ENCODE results near the gene YWHAE.

The YWHAE gene

DNA sequence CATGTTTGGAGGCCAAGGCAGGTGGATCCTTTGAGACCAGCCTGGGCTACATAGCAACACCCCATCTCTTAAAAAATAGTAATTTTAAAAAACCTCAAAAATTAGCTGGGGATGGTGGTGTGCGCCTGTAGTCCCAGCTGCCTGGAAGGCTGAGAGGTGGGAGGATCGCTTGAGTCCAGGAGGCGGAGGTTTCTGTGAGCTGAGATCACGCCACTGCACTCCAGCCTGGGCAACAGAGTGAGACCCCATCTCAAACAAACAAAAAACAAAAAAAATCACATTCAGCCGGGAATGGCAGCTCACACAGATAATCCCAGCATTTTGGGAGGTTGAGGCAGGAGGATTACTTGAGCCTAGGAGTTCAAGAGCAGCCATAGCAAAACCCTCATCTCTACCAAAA, 16.4 kb upstream of the YWHAE start:
- H3K4me3 ChIP-seq (replicated peaks; ENCODE audit: low read depth, low read length): no peak overlapping the region
- DNase-seq (ENCODE audit: extremely low read depth, insufficient read length): no peak
- TF ChIP-seq, protein P1, sequence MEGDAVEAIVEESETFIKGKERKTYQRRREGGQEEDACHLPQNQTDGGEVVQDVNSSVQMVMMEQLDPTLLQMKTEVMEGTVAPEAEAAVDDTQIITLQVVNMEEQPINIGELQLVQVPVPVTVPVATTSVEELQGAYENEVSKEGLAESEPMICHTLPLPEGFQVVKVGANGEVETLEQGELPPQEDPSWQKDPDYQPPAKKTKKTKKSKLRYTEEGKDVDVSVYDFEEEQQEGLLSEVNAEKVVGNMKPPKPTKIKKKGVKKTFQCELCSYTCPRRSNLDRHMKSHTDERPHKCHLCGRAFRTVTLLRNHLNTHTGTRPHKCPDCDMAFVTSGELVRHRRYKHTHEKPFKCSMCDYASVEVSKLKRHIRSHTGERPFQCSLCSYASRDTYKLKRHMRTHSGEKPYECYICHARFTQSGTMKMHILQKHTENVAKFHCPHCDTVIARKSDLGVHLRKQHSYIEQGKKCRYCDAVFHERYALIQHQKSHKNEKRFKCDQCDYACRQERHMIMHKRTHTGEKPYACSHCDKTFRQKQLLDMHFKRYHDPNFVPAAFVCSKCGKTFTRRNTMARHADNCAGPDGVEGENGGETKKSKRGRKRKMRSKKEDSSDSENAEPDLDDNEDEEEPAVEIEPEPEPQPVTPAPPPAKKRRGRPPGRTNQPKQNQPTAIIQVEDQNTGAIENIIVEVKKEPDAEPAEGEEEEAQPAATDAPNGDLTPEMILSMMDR (IDR thresholded peaks at IDR 0.05; ENCODE audit: insufficient read depth, low read length, poor library complexity, severe bottlenecking): no peak
- no peaks in the 10 kb centered on the region; the same call in none of the 2 replicates for H3K36me3 ChIP-seq (ENCODE audit: control insufficient read depth, insufficient read depth, low read length)
- H3K27me3 ChIP-seq (replicated peaks; ENCODE audit: control insufficient read depth, insufficient read depth, low read length): no peaks in the 10 kb centered on the region

DNA sequence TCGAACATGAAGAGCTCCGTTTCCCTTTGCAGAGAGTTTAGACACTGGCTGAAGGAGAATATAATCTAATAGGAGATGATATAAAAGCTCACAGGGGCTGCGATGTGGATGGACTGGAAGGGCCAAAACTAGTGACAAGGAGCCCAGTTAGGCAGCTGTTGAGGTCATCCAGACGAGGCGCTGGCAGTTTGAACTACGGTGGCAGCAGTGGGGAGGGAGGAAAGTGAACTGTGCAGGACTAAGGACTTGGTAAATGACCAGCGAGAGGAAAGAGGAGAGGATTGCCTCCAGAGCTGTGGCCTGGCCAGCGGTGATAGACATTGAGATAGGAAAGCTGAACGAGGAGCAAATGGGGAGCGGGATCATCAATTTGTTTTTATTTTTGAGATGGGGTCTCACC, 14.6 kb upstream of the YWHAE start:
- H3K4me3 ChIP-seq (replicated peaks; ENCODE audit: low read depth, low read length): no peak overlapping the region
- DNase-seq (ENCODE audit: extremely low read depth, insufficient read length): no peak
- H3K36me3 ChIP-seq (ENCODE audit: control insufficient read depth, insufficient read depth, low read length): no peaks in the 10 kb centered on the region; the same call in 1 of the 2 replicates
- no peaks in the 10 kb centered on the region for H3K27me3 ChIP-seq (replicated peaks; ENCODE audit: control insufficient read depth, insufficient read depth, low read length)
- TF ChIP-seq, protein P1 (IDR thresholded peaks at IDR 0.05; ENCODE audit: insufficient read depth, low read length, poor library complexity, severe bottlenecking): no peak

DNA sequence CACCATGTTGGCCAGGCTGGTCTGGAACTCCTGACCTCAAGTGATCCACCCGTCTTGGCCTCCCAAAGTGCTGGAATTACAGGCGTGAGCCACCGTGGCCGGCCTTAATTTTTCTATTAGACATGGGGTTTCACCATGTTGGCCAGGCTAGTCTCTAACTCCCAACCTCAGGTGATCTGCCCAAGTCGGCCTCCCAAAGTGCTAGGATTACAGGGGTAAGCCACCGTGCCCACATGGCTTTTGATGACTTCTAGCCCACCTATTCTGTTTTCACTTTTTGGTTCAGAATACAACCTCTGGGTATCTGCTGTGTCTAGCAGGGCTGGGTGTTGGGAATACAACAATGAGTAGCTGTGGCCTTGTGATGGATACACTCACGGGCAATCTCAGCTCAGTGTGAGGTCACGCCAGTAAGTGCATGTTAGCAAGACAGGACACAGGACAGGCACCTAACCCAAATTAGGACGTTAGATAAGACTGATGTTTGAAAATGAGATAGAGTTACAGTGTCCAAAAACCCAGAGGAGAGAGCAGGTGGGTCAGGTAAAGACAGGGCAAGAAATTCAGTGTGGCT, 14.1 kb upstream of the YWHAE start:
- H3K4me3 ChIP-seq (replicated peaks; ENCODE audit: low read depth, low read length): no peak overlapping the region
- no peaks in the 10 kb centered on the region for H3K27me3 ChIP-seq (replicated peaks; ENCODE audit: control insufficient read depth, insufficient read depth, low read length)
- no peaks in the 10 kb centered on the region; the same call in 1 of the 2 replicates for H3K36me3 ChIP-seq (ENCODE audit: control insufficient read depth, insufficient read depth, low read length)
- no peak for DNase-seq (ENCODE audit: extremely low read depth, insufficient read length)
- TF ChIP-seq, protein P1 (IDR thresholded peaks at IDR 0.05; ENCODE audit: insufficient read depth, low read length, poor library complexity, severe bottlenecking): no peak

DNA sequence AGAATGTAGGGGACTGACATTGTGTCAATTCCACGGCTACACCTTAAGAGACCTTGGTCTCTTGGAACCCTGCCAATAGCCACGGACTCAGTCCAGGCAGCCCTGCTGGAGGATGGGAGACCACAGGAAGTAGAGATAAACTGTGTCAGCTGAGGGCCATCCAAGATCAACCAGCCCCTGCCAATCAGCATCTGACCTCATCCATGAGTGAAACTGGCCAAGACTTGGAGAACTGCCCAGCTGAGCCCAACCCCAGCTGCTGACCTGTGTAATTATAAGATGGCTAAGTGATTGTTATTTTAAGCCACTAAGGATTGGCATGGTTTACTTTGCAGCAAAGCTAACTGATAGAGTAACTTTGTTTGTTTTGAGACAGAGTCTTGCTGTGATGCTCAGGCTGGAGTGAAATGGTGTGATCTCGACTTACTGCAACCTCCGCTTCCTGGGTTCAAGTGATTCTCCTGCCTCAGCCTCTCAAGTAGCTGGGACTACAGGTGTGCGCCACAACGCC, 13.3 kb upstream of the YWHAE start:
- no peak for DNase-seq (ENCODE audit: extremely low read depth, insufficient read length)
- TF ChIP-seq, protein P1 (IDR thresholded peaks at IDR 0.05; ENCODE audit: insufficient read depth, low read length, poor library complexity, severe bottlenecking): no peak
- Histone ChIP-seq H3K36me3 (ENCODE audit: control insufficient read depth, insufficient read depth, low read length) (no peaks in the 10 kb centered on the region; the same call in 1 of the 2 replicates), H3K27me3 (replicated peaks; ENCODE audit: control insufficient read depth, insufficient read depth, low read length) (no peaks in the 10 kb centered on the region), H3K4me3 (replicated peaks; ENCODE audit: low read depth, low read length) (no peak overlapping the region)

DNA sequence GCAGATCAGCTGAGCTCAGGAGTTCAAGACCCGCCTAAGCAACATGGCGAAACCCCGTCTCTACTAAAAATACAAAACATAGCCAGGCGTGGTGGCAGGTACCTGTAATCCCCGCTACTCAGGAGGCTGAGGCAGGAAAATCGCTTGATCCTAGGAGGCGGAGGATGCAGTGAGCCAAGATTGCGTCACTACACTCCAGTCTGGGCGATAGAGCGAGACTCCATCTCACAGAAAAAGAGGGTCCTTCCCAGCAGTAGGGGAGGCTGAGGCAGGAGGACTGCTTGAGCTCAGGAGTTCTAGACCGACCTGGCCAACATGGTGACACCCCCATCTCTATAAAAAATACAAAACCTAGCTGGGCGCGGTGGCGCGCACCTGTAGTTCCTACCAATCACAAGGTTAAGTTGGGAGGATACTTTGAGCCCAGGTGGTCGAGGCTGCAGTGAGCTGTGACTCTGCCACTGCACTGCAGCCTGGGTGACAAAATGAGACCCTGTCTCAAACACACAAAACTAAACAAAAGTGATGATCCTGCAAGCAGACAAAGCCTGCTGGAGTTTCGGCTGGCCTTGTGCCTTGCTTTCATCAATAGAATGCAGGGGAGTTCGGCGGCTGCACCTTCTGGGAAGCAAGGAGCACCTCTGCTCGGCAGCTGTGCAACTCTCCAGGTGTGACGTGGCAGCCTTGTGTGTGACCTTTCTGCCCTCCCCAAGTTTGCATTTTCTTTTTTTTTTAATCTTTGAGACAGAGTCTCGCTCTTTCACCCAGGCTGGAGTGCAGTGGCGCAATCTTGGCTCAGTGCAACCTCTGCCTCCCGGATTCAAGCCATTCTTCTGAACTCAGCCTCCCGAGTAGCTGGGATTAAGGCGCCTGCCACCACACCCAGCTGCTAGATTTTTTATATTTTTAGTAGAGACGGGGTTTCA, 12.4 kb upstream of the YWHAE start:
- Histone ChIP-seq H3K4me3 (replicated peaks; ENCODE audit: low read depth, low read length) (no peak overlapping the region), H3K36me3 (ENCODE audit: control insufficient read depth, insufficient read depth, low read length) (no peaks in the 10 kb centered on the region; the same call in 1 of the 2 replicates), H3K27me3 (replicated peaks; ENCODE audit: control insufficient read depth, insufficient read depth, low read length) (no peaks in the 10 kb centered on the region)
- TF ChIP-seq, protein P1 (IDR thresholded peaks at IDR 0.05; ENCODE audit: insufficient read depth, low read length, poor library complexity, severe bottlenecking): no peak
- no peak for DNase-seq (ENCODE audit: extremely low read depth, insufficient read length)

All from GM06990 (cell line).